ENCODE measurements around the gene ACAP1.

Gene ACAP1

DNA sequence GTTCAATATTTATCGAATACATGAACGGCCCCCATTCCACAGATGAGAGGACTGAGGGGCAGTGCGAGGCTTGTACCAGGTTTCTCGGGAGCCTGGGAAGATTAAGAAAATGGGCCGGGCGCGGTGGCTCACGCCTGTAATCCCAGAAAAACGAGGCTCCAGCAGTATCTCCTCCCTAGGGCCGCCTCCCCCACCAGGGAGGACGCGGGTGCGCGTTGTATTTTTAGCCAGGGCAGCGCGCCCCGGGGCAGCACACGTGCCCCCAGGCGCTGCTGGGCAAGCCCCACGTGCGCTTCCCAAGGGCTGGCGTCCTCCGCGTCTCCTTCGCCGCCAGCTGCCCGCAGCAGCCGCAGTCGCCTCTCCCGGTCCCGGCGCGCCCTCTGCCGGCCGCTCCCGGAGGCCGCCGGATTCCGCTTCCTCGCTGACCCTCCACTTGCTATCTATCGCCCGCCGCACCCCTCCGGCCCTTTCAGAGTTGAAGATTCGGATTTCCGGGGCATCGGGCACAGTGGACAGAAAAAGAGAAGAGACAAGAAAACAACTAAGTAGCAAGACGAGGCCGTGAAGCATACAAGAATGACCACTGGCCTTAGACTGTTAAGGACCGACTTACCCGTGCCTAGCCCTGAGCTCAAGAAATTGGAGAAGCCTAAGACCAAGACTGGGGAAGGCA, 40.0 kb upstream of the ACAP1 start:
- Histone ChIP-seq H3K27me3 (replicated peaks; ENCODE audit: control insufficient read depth, insufficient read depth, low read length) (peaks cover 2% of the 10 kb centered on the region; the same call in 1 of the 2 replicates), H3K36me3 (ENCODE audit: control insufficient read depth, insufficient read depth, low read length) (no peaks in the 10 kb centered on the region), H3K4me3 (replicated peaks; ENCODE audit: low read depth, low read length) (no peak overlapping the region)
- DNase-seq (ENCODE audit: extremely low read depth, insufficient read length): peak; percentile 84
- TF ChIP-seq, protein P1, sequence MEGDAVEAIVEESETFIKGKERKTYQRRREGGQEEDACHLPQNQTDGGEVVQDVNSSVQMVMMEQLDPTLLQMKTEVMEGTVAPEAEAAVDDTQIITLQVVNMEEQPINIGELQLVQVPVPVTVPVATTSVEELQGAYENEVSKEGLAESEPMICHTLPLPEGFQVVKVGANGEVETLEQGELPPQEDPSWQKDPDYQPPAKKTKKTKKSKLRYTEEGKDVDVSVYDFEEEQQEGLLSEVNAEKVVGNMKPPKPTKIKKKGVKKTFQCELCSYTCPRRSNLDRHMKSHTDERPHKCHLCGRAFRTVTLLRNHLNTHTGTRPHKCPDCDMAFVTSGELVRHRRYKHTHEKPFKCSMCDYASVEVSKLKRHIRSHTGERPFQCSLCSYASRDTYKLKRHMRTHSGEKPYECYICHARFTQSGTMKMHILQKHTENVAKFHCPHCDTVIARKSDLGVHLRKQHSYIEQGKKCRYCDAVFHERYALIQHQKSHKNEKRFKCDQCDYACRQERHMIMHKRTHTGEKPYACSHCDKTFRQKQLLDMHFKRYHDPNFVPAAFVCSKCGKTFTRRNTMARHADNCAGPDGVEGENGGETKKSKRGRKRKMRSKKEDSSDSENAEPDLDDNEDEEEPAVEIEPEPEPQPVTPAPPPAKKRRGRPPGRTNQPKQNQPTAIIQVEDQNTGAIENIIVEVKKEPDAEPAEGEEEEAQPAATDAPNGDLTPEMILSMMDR (IDR thresholded peaks at IDR 0.05; ENCODE audit: insufficient read depth, low read length, poor library complexity, severe bottlenecking): peak; percentile 78

DNA sequence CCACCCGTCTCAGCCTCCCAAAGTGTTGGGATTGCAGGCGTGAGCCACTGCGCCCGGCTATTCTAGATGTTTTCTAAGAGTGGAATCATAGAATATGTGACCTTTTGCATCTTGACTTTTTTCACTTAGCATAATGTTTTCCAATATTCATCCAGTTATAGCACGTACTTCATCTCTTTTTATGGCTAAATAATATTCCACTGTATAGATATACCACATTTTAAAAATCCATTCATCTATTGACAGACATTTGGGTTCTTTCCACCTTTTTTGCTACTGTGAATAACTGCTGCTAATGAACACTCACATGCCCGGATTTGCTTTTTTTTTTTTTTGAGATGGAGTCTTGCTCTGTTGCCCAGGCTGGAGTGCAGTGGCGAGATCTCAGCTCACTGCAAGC, 32.1 kb upstream of the ACAP1 start:
- TF ChIP-seq, protein P1 (IDR thresholded peaks at IDR 0.05; ENCODE audit: insufficient read depth, low read length, poor library complexity, severe bottlenecking): no peak
- Histone ChIP-seq H3K36me3 (ENCODE audit: control insufficient read depth, insufficient read depth, low read length) (no peaks in the 10 kb centered on the region), H3K4me3 (replicated peaks; ENCODE audit: low read depth, low read length) (no peak overlapping the region), H3K27me3 (replicated peaks; ENCODE audit: control insufficient read depth, insufficient read depth, low read length) (no peaks in the 10 kb centered on the region)
- no peak for DNase-seq (ENCODE audit: extremely low read depth, insufficient read length)

DNA sequence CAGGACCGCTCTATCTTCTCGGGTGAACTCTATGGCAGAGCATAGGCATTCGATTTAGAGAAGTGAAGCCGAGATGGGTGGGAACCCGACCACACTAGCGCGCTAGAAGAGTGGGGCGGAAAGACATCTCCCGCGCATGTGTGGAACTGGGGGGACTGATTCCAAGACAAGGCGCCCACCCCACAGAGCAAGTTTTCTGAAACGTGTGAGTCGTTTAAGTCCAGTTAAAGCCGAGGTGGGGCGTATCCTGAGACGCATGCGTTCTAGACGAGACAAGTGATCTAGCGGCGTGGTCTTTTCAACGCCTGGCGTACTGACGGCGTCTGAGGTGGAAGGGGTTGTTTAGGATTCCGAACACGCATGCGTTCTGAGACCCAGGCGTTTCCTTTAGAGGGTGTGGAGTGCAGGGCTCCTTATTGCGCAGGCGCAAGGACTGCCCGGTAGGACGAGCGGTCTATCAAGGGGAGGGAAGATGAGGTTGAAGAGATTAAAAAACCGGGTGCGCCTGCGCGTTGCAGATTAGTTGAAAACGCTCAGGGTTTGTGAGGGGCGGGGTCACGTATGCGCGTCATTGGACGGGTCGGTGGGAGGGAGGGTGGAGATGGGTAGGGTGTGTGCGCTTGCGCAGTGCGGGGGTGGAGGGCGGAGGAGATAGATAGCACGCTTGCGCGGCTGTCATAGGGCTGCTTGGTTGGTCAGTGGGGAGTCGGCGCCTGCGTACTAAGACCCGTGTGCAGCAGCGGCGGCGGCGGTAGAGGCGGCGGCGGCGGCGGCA, 29.2 kb upstream of the ACAP1 start, which contains the start of gene EIF5A:
Gene EIF5A (plus strand): TSS at position 718 of the 775 bp plus-strand sequence. CDS start 2,008 bp downstream, outside the sequence.
- Histone ChIP-seq H3K27me3 (replicated peaks; ENCODE audit: control insufficient read depth, insufficient read depth, low read length) (no peaks in the 10 kb centered on the region), H3K4me3 (replicated peaks; ENCODE audit: low read depth, low read length) (peak within 1 kb of the TSS; percentile 96), H3K36me3 (ENCODE audit: control insufficient read depth, insufficient read depth, low read length) (peaks cover 20% of the 10 kb centered on the region)
- DNase-seq (ENCODE audit: extremely low read depth, insufficient read length): peak; percentile 98
- TF ChIP-seq, protein P1 (IDR thresholded peaks at IDR 0.05; ENCODE audit: insufficient read depth, low read length, poor library complexity, severe bottlenecking): no peak

DNA sequence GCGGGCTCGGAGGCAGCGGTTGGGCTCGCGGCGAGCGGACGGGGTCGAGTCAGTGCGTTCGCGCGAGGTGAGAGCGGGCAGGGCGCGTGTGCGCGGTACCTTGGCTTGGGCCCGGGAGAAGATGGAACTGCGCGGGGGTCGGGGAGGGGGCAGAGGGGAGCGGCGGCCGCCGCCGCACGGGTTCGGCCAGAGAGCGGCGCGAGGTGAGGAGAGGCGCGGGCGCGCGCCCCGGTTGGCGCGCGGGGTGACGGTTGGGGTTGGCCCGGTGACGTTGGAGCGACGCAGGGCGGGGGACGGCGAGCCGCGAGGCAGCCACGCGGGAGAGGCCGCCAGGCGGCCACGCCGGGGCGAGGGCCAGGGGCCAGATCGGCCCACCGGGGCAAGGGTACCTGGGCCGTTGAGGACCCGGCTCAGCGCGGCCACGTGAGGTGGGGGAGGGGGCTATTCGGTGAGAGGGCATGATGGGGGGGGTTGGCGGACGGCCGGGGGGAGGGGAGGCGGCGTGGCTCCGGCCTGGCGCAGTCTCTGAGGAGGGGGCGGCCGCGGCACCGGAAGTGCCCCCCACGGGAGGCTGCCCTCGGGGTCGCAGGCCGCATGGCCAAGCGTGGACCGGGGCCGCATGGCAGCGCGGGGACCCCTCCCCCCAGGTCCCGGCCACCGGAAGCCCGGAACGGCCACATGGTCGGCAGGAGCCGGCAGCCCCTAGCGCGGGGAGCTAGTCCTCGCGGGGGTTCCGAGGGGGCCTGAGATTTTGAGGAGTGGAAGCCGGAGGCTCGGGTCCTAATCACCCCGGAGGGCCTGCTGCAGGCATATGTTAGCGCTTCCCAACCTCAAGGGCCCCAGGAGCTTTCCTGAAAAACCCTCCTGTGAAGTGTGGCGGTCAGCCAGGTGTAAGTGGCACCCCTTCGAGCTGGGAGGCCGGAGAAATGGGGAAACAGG, 28.4 kb upstream of the ACAP1 start:
- no peaks in the 10 kb centered on the region for H3K27me3 ChIP-seq (replicated peaks; ENCODE audit: control insufficient read depth, insufficient read depth, low read length)
- TF ChIP-seq, protein P1 (IDR thresholded peaks at IDR 0.05; ENCODE audit: insufficient read depth, low read length, poor library complexity, severe bottlenecking): no peak
- H3K36me3 ChIP-seq (ENCODE audit: control insufficient read depth, insufficient read depth, low read length): peaks cover 27% of the 10 kb centered on the region
- DNase-seq (ENCODE audit: extremely low read depth, insufficient read length): peak; percentile 76
- peak overlapping the region; percentile 96 for H3K4me3 ChIP-seq (replicated peaks; ENCODE audit: low read depth, low read length)

DNA sequence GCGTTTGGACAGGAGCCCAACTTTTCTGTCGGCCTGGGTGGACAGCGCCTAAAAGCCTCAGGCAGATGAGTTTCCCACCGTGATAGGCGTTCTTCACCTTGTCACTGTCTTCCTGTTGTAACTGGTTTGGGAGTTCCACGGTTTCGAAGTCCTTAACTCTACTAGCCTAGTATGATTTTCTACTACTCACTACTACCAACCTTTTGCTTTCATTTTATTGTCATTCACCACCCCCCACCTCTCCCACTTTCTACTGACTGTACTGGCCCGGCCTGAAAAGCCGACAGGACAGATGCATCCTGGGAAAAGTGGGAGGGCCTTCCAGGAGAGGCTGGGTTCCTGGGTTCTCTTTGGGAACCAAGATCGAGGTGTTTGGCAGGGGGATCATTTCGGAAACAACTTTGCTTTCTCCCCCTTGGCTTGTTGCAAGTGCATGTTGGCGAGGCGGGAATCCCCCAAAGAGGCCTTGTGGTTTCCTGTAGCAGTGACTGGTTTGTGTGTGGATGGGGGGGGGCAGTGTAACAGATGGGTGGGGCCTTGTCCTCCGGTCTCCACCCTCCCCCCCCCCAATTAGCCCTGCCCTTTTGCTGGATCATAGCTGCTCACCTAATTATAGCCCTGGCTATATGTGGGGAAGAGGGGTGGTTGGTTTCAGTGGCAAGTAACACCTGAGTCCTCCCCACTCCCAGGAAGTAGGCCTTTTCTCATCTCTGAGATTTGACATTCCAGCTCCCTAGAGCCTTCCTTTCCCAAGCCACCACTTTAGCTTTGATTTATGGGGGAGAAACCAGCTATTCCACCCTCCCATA, 27.5 kb upstream of the ACAP1 start:
- TF ChIP-seq, protein P1 (IDR thresholded peaks at IDR 0.05; ENCODE audit: insufficient read depth, low read length, poor library complexity, severe bottlenecking): no peak

More for the DNA sequence above, 27.5 kb upstream of the ACAP1 start:
- Histone ChIP-seq H3K4me3 (replicated peaks; ENCODE audit: low read depth, low read length) (peak overlapping the region; percentile 96), H3K27me3 (replicated peaks; ENCODE audit: control insufficient read depth, insufficient read depth, low read length) (no peaks in the 10 kb centered on the region), H3K36me3 (ENCODE audit: control insufficient read depth, insufficient read depth, low read length) (peaks cover 36% of the 10 kb centered on the region)
- DNase-seq (ENCODE audit: extremely low read depth, insufficient read length): peak; percentile 80

Measured in GM06990 (cell line).